Activated effector memory CD4-positive, alpha-beta T cell treated with anti-CD3 and anti-CD28 coated beads, Interleukin-2, amount 50 U/mL, for 16 hours (primary cell): ENCODE results near the gene WDR77.

ENCODE experiments used
- DNase-seq: peaks from one replicate; pipeline ENCODE4 v3.0.0-alpha.2; 2020

Gene WDR77

DNA sequence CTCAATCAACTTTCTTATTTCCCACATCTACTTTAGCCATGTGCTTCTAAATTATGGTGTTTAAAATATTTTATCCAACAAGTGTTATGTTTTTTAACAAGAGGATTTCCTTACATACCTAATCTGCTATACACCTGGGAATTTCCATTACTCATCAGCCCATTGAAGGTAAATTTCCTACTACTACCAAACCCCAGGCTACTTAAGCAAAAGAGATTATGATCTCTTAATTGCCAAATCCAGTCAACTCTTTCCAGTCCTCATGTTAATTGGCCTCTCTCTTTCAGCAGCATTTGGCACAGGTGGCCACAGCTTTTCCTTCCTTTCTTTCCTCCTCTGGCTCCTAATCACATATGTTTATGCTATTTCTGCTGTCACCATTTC is 19.7 kb upstream of the WDR77 start:
- DNase-seq = no peak

DNA sequence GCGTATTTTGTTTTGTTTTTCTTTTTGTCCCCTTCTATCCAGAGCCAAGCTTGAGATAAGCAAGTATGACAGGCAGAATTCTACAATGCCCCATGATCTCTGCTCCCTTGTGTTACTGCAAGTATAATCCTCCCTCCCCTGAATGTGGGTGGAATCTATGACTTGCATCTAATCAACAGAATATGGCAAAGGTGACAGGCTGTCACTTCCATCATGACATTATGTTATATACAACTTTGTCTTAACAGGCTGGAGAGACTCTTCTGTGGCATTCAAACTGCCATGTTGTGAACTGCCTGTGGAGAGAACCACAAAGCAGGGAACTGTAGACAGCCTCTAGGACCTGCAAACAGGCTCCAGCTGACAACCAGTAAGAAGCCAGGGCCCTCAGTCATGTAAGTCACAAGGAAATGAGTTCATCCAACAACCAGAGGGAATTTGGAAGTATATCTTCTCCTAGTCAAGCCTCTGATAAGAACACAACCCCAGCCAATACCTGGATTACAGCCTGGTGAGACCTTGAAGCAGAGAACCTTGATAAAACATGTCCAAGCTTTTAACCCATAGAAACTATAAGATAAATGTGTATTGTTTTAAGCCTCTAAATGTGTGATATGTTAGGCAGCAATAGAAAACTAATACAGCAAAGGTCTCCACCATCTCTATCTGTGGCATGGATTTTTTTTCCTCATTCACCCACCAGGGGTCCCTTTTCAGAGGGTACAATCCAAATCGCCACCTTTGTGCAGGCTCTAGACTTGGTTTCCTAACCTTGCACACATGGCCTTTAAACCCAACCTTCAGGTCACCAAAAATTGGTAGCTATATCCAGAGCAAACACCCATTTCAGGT is 19.0 kb upstream of the WDR77 start:
- DNase-seq = no peak

DNA sequence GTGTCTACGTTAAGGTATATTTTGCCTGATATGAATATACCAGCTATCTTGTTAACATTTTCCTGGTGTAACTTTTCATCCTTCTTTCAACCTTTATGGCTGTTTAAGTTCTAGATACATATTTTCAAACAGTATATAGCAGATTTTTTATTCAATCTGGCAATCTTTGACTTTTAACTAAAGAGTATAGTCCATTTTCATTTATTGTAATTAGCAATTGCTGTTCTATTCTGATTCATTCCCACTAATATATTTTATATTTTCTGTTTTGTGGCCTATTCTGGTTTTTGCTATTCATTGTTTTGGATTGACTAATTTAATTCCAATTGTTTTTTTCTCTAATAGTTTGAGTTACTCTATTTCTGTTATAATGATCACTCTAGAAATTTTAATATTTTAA is 17.4 kb upstream of the WDR77 start:
- no peak for DNase-seq

DNA sequence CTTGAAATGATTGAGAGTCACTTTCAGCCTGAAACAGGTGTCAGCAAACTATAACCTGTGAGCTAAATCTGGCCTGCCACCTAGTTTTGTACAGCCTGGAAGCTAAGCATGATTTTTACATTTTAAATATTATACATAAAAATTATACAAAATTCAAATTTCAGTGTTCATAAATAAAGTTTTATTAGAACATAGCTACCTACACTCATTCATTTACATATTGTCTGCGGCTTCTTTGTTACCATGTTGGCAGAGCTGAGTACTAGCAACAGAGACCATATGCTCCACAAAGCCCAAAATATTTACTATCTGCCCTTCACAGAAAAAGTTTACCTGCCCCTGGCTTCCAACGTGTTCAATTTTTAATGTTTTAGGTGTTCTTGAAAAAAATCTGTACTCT is 16.7 kb upstream of the WDR77 start:
- no peak for DNase-seq

DNA sequence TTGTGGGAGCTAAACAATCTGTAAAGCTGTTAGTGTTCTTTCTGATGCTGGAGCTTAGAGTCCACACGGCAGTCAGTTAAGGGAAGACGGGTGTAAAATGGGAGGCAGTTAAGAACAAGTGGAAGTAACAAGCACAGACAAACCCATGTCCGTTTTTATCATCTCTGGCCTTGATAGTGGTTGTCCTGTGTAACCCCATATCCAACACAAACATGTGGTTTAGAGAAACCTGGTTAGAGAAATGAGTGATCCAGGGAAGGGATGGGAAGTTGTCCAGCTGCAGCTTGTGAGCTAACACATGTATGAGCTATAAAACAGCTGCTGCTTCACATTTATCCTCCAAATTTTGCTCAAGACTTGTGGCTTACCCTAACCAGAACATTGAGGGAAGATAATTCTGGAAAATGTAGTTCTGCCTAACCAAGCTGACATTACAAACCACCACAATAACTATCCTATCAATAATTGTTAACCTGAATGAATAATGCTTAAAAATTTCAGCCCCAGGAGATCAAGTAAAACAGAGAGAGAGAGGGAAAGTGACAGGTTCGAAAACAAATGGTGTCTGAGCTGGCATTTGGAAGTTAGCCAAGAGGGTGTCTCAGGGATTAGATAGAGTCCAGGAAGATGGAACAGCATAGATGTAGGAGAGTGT is 14.1 kb upstream of the WDR77 start:
- DNase-seq = no peak

DNA sequence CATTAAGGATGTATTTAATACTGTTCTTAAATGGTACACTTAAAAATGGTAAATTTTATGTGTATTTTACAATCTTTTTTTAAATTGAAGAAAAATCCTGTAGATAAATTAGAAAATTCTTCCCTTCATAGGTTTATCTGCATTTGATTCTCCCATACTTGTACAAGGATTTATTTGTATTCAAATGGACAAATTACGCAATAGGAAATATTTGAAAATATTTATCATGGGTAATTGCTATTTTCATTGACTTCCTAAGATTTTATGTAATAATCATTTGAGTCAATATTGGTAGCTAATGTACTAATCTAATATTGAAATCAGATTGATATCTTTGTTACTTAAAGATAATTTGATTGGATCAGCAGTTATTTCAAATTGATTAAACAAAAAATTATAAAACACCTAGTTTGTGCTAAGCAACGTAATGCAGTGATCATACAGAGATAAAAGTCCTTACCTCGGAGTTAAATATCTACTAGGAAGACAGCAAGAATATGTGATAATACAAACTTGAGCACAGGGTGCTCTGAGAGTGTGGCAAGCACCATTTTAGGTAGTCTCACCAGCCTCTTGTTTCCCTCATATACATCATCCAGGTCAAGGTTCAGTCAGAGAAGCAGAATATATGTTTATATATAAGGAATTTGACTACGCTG is 13.4 kb upstream of the WDR77 start:
- DNase-seq = no peak

DNA sequence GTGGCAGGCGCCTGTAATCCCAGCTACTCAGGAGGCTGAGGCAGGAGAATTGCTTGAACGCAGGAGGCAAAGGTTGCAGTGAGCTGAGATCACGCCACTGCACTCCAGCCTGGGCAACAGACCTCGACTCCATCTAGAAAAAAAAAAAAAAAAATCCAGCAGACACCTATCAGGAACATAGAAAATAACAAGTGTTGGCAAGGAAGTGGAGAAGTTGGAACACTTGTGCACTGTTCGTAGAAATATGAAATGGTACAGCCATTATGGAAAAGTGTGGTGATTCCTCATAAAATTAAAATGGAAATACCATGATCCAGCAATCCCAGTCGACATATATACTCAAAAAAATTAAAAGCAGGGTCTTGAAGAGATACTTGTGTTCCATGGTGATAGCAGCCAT is 12.7 kb upstream of the WDR77 start:
- DNase-seq = no peak

DNA sequence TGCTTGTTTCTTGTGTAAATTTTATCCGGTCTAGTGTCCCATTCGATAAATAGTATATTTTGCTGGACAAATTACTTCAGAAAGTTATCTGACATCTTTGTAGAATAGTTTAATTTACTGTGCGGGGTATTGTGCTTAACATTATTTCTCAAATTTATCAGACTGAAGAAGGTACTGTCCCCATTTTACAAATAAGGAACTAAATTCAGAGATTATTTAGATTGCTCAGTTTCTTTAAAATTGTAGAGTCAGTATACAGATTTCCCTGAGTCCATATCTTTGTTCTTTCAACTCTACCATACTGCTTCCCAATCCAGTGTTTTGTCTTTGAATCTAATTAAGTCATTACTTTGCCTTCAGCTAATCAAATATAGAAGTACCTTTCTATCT is 6.6 kb upstream of the WDR77 start:
- no peak for DNase-seq

DNA sequence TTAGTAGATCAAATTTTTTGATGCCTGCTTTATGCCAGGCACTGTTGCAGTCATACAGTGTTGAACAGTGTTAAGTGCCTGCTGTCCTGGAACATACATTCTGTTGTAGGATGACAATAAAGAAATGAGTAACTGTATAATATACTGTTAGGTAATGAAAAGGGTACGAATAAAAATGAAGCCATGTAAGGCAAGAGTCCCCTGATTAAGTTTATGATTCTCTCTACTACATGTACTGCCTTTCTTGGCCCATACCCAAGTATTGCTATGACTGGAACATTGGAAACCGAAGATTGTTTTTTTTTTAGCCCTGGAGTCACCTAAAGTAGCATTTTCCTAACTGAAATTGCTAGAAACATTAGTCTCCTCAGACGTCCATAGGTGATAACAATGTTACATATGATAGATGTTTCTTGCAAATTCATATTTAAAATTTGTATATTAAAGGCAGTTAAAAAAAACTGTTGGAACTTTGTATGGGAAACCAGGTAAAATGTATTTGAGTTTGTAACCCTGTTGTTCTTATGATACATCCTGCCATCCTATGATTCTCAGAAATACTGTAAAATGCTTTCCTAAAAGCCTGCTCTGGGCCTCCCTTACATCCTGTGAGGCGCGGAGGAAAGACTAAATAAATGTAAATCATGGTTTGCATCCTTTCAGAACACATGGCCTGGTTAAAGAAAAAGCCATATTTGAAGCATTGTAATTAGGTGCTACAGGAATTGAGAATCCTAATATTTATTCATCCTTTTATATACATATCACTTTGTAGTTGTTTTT is 6.0 kb upstream of the WDR77 start:
- DNase-seq = no peak

DNA sequence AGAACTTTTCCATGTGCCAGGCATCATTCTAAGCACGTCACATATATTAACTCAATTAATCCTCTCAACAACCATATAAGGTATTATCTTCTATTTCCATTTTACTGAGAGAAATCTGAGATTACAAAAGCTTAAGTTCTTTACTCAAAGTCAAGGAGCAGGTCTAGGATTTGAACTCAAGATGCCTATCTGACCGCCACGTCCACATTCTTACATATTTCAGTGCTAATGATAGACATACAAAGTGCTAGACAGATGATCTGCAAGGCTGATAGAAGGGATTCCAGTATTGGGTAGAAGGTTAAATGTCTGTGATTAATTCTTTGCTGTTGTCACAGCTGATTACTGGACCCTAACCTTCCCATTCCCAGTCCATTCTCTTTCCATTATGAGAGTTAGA is 4.7 kb upstream of the WDR77 start:
- DNase-seq = no peak

DNA sequence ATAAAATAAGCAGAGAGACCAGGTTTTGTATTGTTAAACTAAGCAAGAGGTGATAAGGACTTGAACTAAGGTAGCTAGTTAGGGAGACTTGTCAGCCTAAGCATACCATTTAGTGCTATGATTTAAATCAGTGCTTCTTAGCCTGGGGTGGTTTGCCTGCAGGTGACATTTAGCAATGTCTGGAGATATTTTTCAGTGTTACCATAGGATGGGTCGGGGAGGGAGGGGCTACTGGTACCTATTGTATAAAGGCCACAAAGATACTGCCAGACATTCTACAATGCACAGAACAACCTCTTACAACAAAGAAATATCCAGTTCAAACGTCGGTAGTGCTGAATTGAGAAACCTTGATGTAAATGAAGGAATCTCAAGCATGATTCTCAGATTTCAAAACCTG is 3.5 kb upstream of the WDR77 start:
- DNase-seq = no peak

DNA sequence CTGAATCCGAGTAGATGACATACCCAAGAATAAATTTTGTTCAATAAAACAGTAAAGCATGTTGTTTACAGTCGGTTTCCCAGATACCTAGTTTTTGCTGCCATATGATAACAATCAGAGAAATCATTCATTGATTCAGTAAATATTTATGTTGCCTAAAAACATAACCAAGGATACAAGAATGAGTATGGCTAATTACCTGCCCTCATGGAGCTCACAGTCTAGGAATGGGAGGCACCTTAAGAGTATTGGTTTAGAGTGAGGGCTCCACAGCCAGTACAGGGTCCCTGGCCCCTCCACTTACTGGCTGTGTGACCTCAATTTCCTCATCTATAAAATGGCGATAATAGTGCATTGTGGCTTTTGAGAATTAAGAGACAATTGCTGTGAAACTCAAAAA is 1.1 kb upstream of the WDR77 start:
- no peak for DNase-seq

DNA sequence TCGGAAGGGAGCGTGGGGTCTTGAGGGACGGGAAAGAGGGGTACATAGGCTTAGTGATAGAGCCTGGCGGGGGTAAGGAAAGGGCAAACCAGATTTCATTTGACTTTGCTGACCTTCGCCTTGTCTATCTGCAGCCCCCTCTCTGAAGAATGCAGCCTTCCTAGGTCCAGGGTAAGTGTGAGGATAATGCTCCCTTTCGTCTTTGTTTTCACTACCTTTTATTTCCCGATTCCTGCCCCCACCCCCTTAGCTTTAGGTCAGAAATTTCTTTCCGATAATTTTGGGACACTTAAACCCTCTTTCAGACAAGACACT is 604 bp upstream of the WDR77 start:
- no peak for DNase-seq

DNA sequence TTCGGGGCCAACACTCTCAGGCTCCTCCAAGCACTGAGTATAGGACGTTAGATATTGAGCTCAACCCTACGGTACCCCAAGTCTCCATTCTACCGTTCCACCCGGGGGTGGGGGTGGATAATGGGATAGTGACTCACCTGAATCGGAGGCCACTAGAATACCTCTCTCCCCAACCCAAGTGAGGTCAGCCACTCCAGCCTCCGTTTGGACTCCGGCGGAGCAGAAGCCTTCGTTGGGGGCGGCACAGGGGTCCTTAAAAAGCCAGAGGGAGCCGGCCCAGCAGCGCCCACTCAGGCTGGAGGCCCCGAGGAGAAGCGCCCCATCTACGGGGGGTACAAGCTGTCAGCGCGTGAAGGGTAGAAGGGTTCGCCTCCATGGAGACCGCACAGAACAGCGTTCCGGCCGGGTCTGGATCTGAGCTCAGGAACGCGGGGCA is 556 bp downstream of the WDR77 start:
- peak; percentile 72 for DNase-seq

DNA sequence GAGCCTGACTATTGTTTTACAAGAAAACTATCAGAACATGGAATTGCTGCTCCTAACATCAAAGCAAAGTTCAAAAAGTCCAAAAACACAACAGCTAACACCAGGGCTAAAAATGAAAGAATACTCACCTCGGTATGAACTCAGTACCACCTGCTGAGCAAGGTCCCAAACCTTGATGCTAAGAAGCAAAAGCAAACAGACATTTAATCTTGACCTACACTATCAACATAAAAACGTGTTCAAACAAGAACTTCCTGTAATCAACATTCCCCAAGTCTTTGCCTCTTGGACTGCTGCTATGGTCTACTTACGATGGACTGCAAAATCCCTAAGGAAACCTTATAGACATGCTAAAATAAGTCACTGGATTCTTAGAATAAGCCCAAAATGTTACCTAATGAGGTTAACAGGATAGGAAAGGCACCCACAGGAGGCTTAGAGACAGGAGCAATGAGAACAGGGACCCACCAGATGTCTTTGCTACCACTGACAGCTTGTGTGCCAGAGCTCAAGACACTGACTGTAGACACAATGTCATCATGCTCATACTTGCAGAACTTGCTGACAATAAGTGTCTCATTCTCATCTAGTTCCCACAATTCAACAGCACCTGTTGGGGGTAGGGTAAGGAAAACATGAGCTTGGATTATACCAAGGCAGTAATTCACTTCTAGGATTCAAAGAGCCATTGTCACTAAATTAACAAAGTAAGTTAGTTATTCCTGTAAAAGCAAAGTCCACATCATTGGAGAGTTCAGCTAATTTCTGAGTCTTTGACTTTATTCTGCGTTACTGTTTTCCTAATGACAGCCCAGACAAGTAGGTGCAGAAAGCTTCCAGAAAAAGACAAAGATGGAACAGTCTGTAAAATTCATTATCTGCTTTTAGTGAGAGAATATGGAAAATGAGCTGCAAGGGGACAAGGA is 1.8 kb downstream of the WDR77 start:
- no peak for DNase-seq

DNA sequence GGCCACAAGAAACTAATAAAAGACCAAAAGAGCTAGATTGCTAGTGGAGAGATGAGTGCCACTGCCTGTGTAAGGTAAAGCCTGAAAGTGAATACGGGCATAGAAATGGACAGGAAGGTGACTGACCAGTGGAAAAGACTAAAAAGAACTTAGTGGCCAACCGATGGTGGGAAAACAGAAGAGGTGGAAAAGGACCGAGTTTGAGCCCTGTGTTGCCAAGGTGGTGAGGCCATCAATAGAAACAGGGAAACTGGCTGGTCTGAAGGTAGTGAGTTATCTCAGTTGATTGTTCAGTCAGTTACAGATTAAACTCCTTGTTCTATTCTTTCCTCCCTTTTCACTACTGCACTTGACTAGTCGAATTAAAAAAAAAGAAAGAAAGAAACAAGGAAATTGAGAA is 2.5 kb downstream of the WDR77 start:
- no peak for DNase-seq

DNA sequence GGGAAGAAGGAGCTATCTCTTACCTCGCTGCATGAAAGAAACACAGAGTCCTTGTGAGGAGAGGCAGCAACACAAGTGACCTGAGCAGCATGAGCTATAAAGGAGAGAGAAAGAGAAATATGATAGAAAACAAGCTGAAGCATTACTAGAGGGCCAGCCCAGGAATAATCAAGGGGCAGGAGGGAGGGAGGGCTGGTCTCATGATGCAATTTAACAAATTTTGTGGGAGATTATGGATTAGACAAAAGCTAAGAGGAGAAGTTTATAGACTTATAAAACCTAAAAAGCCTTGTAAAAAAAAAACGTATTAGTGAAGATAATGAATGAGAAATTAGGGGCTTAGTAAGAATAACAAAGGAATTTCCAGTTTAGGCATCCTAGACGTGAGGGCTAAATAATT is 5.0 kb downstream of the WDR77 start:
- DNase-seq = no peak

DNA sequence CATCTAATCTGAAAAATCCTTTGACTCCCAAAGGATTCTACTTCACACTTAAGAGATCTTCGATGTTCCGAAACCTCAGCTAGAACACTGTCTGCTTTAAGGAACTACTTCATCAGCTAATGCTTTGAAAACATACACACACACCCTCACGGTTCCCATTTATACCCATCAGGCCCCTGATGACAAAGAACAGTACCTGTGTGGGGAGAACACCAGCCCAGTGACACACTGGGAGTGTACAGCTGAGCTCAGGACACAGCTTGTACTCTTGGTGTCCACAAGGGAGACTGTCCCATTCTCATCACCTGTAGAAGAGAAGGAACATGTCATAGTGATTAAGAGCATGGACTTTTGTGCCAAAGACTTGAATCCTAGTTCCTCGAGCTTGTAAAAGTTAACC is 6.6 kb downstream of the WDR77 start:
- DNase-seq = no peak

DNA sequence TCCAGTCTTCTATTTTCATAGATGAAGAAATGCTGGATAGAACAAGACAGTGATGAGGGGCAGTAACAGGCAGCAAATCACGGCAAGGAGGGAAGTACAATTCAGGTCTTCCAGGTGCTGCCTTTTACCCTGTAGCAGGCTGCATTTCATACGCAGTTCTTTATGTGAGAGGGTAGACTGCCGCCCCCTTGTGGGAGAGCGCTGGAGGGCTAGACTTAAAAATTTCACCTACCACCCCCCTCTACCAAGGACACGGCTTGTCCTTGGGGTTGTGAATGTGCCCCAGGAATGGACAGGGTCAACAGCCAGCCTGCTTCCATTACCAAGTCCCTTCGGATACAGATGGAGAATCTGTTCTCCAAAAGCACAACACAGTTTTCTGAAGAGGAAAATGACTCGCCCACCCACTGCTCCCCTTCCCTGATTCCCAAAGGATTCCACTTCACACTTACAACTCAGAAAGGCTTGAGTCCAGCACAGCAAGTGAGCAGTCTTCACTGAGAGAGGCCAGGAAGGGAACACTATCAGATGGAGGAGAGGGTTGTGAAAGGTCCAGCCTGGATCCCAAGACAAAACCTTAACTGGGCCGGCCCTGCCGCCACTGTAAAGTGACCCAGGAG is 7.4 kb downstream of the WDR77 start:
- DNase-seq = peak; percentile 84

DNA sequence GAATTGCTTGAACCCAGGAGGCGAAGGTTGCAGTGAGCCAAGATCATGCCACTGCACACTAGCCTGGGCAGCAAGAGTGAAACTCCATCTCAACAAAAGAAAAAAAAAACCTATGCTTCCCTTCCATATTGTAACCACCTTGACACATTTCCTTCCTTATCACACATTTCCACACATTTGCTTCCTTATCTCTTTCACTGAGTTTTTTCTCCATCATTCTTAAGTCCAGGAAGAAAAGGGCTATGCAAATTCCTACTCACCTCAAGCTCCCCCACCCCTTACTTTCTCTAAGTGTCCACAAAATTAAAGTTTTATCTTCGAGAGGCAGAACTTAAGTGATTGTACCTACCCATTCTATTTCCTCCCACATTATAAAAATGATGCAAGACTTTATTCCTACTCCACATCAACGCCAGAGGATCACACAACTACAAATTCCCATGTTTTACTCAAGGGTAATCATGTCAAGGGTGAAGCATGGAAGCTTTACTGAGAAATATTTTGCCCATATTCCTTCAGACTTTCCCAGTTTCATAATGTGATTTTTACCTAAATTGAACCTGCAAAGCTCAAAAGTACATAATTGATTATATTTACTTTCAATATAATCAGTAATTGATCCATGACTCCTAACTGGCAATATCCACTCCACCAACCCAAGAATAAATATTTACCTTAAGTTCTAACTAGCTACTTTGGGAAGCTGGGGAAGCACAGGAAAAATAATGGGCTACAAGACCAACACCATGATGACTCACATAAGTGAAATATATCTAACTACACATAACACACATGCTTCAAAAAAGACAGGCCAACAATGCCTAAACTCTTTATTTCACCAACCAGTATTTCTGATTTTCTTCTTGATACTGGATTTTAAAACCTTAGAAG is 9.3 kb downstream of the WDR77 start:
- DNase-seq = no peak

DNA sequence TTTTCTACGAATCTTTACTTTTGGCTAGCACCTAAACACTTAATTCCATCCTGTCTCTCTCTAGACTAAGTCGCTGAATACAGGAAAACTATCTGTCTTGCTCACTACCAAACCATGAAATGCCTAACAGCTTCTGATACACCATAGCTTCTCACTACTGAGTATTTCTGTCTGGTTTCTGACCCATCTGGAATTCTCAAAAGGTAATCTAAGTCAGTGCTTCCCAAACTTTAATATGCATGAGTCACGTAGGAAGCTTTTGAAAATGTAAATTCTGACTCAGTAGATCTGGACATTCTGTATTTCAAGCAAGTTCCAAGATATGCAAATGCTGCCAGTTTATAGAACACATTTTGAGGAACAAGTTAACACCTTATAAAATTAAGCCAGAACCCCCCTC is 12.3 kb downstream of the WDR77 start:
- DNase-seq = no peak
